Erythroblast (primary cell): Measurements from ENCODE around the gene MYO1G.

Source experiments
- GATA1 ChIP-seq: IDR thresholded peaks from 2 replicates; pipeline ENCODE4 v1.6.1; 2011; ENCODE audit warnings: low read depth, mild to moderate bottlenecking, control low read depth, low read length, moderate library complexity
- POLR2A ChIP-seq: IDR thresholded peaks from 2 replicates; pipeline ENCODE4 v1.6.1; 2011; ENCODE audit warnings: mild to moderate bottlenecking, low read length

- TF ChIP-seq POLR2A (no peak), GATA1 (no peak)
Measured at GRCh38 chr7:45026013-45026412, 47.2 kb upstream of the MYO1G start.
